ENCODE results near the gene TMED6. TPM values are rescaled to one million over a fixed set of nuclear protein-coding genes. Genes with fewer than 3 reads are reported as not detected.

TMED6 gene
- total and polyA plus RNA-seq, 8 donors, result 1.2 to 5.0 (median 3.4) TPM

- H3K9me3 ChIP-seq, result no peaks in the 10 kb centered on the region
- intact Hi-C loops (cut with DNase I), result no loop called here
- ATAC-seq (no peak), DNase-seq (peak in 1 of 4 donors; percentile 64)
- TF ChIP-seq CTCF (IDR thresholded peaks at IDR 0.05), result no peak
- peaks cover 0 to 57% of the 10 kb centered on the region in 2 donors for H3K36me3 ChIP-seq
- peak overlapping the region; percentile 83 to 97 for H3K27ac ChIP-seq
- H3K27me3 ChIP-seq, result no peaks in the 10 kb centered on the region
- peak overlapping the region; percentile 80 to 95 for H3K4me3 ChIP-seq
- H3K4me1 ChIP-seq, result peaks cover 23 to 39% of the 10 kb centered on the region in 2 donors
Measured at GRCh38 chr16:69338557-69339288, 12.9 kb downstream of the TMED6 start.

- Histone ChIP-seq H3K4me1 (peaks cover 12 to 35% of the 10 kb centered on the region in 2 donors), H3K4me3 (no peak overlapping the region), H3K9me3 (no peaks in the 10 kb centered on the region), H3K36me3 (peaks cover 0 to 49% of the 10 kb centered on the region in 2 donors), H3K27ac (no peak overlapping the region), H3K27me3 (no peaks in the 10 kb centered on the region)
- no peak for DNase-seq
- intact Hi-C loops (cut with DNase I), result no loop called here
- ATAC-seq, result no peak
- TF ChIP-seq CTCF (IDR thresholded peaks at IDR 0.05), result no peak
Measured at GRCh38 chr16:69334696-69335095, 16.9 kb downstream of the TMED6 start.

GRCh38 chr16:69330286-69331109 lies 21.1 kb downstream of the TMED6 start, which contains the start of gene PDF:
TSS of gene PDF (minus strand) at chr16:69330588. CDS start at chr16:69330570, 18 bp downstream.
- H3K9me3 ChIP-seq, result no peaks in the 10 kb centered on the region
- H3K4me1 ChIP-seq, result peaks cover 18 to 57% of the 10 kb centered on the region in 2 donors
- no peak for TF ChIP-seq CTCF (IDR thresholded peaks at IDR 0.05)
- peak within 1 kb of the TSS; percentile 82 to 90 for H3K27ac ChIP-seq
- ATAC-seq (peak; percentile 98), DNase-seq (peak; percentile 89 to 99 (median 94))
- peak within 1 kb of the TSS; percentile 90 to 96 for H3K4me3 ChIP-seq
- H3K27me3 ChIP-seq, result no peaks in the 10 kb centered on the region
- intact Hi-C loops (cut with DNase I), result no loop called here
- H3K36me3 ChIP-seq, result peaks cover 0 to 67% of the 10 kb centered on the region in 2 donors

GRCh38 chr16:69329369-69330285 lies 22.0 kb downstream of the TMED6 start:
- peak in 1 of 4 donors; percentile 34 for DNase-seq
- peak overlapping the region in 1 of 2 donors; percentile 90 for H3K27ac ChIP-seq
- no peaks in the 10 kb centered on the region for H3K9me3 ChIP-seq
- peak; percentile 51 for ATAC-seq
- no peak for TF ChIP-seq CTCF (IDR thresholded peaks at IDR 0.05)
- intact Hi-C loops (cut with DNase I), result no loop called here
- peaks cover 0 to 67% of the 10 kb centered on the region in 2 donors for H3K36me3 ChIP-seq
- H3K4me3 ChIP-seq, result peak overlapping the region; percentile 90 to 96
- peaks cover 18 to 57% of the 10 kb centered on the region in 2 donors for H3K4me1 ChIP-seq
- H3K27me3 ChIP-seq, result no peaks in the 10 kb centered on the region

All from left lung (tissue), 10 donors.